Stimulated activated naive CD8-positive, alpha-beta T cell treated with anti-CD3 and anti-CD28 coated beads, Interleukin-15, Interleukin-2, amounts not matched to agents 100 U/mL and 50 U/mL, for 24 hours (primary cell): ENCODE data around the gene SPRTN.

Source experiments
- ATAC-seq: fragments of 150-1000 bp; cut with Tn5 transposase; one replicate; pipeline ENCODE4 v1.10.0; 2021
- DNase-seq: peaks from one replicate; pipeline ENCODE4 v3.0.0; 2021

SPRTN gene, protein sequence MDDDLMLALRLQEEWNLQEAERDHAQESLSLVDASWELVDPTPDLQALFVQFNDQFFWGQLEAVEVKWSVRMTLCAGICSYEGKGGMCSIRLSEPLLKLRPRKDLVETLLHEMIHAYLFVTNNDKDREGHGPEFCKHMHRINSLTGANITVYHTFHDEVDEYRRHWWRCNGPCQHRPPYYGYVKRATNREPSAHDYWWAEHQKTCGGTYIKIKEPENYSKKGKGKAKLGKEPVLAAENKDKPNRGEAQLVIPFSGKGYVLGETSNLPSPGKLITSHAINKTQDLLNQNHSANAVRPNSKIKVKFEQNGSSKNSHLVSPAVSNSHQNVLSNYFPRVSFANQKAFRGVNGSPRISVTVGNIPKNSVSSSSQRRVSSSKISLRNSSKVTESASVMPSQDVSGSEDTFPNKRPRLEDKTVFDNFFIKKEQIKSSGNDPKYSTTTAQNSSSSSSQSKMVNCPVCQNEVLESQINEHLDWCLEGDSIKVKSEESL

DNA sequence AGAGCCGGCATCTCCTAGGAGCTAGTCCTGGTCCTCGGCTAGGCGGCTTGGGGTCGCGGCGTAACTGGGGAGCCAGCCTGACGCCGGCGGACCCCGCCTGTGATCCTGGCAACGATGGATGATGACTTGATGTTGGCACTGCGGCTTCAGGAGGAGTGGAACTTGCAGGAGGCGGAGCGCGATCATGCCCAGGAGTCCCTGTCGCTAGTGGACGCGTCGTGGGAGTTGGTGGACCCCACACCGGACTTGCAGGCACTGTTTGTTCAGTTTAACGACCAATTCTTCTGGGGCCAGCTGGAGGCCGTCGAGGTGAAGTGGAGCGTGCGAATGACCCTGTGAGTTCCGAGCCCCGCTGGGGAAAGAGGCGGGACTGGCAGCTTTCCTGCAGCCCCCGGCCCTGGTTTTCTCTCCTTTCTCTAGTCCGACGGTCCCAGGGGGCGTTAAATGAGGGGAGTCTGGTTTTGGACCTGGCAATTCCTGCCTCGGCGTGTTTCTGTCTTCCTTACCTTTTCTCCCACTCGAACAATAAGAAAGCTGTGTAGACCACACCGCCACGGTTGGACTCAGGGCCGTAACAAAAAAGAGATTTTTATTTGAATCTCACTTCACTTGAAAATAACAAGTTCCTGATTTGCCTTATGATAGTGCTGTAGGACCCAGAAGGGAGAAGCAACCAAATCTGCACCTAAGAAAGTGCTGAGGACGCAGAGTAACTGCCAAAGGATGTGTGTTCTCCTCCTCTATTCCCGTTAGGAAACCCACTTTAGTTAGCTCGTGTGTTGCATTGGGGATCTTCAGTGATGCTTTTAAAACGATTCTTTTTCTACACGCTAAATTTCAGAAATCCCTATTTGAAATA lies at the start of gene SPRTN:
Gene SPRTN, plus strand, starts transcription at position 24 of the 859 bp plus-strand sequence. Its CDS starts 91 bp downstream, at position 115.
- no peak for DNase-seq
- ATAC-seq: peak; percentile 2

DNA sequence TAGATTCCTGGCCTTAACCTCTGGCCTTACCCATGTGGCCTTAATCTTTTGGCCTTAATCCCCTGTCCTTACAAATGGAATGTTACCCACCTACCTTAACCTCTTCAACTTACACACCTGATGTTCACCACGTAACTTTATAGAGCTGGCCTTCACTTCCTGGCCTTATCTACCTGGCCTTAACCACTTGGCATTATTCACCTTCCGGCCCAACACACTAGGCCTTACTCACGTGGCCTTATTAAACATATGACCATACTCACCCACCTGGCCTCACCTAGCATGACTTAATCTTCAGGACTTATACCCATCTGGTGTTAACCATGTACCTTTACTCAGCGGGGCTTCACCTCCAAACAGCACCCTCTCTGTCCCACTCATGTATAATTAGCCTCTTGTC lies 42.2 kb upstream of the SPRTN start:
- no peak for DNase-seq
- no peak for ATAC-seq

DNA sequence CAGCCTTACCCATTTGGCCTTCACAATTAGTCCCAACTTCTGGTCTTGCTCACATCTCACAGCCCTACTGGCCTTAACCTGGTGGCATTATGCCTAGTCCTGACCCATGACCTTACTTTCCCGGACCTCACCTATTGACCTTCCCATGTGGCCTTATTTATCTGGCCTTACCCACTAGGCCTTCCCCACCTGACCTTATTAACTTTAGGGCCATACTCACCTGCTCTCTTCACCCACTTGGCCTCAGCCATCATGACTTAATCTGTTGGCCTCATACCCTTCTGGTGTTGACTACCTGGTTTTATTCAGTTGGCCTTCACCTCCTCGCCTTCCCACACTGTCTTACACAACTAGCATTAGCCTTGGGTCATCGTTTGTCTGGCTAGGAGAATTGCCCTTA lies 36.1 kb upstream of the SPRTN start:
- no peak for ATAC-seq
- no peak for DNase-seq

DNA sequence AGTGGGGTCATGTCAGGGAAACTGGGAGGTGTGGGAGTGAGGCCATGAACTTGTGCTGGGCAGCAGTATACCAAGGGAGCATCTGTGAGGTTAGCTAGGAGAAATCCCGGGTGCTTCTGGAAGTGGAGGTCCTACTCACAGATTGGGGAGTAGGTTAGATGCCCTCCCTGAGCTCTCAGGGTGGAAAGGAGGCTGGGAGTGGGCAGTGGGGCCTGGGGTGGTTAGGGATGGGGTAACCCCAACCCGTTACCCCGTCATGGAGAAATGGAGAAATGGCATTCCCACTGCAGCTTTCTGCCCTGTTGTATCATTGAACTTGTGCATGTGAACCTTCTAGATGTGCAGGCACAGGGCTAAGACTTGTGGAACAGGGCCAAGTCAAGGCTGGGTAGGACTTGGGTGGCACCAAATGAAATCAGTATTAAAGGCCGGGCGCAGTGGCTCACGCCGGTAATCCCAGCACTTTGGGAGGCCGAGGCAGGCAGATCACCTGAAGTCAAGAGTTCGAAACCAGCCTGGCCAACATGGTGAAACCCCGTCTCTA lies 27.6 kb upstream of the SPRTN start:
- ATAC-seq: no peak
- DNase-seq: no peak

DNA sequence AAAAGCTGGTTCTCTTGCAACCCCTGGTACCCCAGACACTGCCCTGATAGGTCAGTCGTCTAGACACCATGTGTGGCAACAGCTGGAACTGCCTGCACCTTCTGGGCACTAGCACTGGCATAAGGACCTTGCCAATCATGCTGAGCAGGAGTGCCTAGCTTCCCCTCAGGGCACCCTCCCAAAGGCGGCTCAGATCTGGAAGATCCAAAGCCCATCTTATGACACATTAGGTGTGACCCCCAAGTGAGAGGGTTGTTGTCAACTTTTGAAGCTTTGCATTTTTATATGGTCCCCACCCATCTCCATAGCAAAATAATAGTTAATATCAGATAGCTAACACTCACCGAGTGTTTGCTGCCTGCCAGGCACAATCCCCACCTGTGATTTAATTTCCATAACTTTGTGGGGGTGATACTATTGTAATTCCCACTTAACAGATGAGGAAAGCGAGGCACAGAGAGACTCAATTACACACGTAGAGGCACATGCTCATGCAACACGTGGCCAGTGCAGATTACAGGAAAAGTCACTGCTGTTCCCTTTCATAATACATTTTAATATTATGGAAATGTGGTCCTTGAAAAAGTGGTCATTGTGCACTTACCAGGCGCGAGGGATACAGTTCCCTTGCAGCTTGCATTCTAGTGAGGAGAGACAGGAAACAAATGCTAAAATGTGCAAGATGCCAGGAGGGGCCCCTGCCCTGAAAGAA lies 26.2 kb upstream of the SPRTN start:
- no peak for ATAC-seq
- no peak for DNase-seq

DNA sequence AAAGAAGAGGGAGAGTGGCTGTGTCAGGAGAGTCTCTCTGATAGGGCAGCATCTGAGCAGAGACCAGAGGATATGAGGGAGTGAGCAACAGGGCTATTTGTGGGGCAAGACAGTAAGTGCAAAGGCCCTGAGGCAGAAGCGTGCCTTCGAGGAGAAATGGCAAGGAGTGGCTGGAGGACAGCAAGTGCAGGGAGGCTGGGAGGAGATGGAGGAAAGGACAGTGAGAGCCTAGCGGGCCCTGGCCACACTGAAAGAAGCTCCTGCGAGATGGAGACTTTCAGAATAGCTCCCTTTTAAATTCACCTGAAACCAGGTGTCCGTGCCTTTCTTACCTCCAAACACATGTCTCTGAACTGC lies 25.7 kb upstream of the SPRTN start:
- ATAC-seq (no peak), DNase-seq (no peak)

DNA sequence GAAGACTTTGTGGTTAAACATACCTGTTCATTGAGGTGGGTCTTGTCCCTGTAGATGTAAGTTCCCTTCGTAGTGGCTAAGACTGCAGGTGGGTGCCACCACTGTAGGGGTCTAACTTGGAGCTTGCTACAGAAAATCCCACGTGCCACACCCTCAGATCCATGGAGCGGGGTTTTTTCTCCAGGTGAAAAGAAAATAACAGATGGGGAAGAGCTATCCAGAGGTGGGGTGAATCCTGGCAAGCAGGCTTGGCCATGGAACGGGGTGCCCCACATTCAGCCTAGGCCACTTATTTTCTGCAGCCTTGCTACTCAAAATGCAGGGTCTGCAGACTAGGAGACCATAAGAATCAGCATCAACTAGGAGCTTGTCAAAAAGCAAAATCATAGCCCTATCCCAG lies 24.4 kb upstream of the SPRTN start:
- no peak for DNase-seq
- no peak for ATAC-seq

DNA sequence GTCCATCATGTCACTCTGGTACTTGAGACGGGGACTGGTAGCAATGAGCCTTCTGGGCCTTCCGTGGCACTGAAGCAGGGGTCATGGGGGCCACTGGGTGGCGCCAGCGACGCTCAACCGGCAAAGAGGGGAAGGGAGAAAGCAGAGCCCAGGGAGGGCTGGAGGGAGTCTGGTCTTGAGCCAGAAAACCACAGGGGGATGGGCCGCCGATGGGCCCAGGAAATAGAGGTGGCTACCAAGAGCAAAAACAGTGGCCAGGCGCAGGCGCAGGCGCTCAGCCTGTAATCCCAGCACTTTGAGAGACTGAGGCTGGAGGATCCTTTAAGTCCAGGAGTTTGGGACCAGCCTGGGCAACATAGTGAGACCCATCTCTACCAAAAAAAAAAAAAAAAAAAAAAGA lies 22.2 kb upstream of the SPRTN start:
- ATAC-seq: peak; percentile 79
- DNase-seq: peak; percentile 49

DNA sequence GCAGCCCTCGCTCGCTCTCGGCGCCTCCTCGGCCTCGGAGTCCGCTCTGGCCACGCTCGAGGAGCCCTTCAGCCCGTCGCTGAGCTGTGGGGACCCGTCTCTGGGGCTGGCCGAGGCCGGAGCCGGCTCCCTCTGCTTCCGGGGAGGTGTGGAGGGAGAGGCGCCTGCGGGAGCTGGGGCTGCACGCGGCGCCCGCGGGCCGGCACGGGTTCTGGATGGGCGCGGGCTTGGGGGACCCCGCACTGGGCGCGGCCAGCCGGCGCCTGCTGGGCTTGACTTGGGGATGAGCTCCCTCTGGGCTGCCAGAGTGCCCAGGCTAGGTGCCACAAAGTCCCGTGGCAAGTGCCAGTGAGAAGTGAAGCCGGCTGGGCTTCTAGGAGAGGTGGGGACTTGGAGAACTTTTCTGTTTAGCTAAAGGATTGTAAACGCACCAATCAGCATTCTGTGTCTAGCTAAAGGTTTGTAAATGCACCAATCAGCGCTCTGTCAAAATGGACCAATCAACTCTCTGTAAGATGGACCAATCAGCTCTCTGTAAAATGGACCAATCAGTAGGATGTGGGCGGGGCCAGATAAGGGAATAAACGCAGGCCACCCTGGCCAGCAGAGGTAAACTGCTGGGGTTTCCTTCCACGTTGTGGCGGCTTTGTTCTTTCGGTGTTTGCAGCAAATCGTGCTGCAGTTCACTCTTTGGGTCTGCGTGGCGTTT lies 20.6 kb upstream of the SPRTN start:
- no peak for DNase-seq
- ATAC-seq: no peak

DNA sequence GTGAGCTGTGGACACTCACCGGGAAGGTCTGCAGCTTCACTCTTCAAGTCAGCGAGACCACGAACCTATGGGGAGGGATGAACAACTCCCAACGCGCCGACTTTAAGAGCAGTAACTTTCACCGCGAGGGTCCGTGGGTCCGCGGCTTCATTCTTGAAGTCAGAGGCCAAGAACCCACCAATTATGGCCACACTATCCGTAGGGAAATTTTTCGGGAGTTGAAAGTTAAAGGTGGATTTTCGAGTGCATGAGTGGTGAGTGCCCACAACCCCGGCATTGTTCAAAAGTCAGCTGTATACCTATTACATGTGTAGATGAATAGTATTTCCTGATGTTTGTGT lies 20.1 kb upstream of the SPRTN start:
- DNase-seq (no peak), ATAC-seq (no peak)

DNA sequence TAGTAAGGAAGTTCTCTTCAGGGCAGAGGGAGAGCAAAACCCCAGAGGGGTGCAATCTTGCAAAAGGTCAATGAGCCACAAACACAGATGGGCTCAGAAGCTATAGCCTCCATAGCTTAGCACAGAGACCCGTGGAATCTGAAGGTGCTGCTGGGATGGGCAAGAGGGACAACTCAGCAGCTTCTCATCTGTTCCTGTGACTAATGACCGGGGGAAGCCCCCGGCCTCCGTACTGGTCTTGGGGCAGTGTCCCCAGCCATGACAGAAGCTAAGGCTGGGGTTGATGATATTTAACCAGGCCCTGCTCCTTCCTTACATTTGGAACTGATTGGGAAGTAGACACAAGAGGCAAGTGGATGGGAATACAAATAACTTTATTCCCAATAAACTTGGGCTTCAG lies 19.5 kb upstream of the SPRTN start:
- ATAC-seq: no peak
- no peak for DNase-seq

DNA sequence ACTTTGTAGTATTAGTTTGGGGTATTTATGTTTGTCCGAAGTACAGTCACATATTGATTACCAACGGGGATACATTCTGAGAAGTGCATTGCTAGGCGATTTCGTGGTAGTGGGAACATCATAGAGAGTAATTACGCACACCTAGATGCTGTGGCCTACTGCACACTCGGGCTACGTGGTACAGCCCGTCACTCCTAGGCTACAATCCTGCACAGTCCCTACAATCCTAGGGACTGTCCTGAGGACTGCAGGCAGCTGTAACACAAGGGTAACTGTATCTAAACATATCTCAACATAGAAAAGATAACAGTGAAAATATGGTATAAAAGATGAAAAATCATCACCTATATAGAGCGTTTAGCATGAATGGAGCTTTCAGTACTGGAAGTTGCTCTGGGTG lies 19.0 kb upstream of the SPRTN start:
- DNase-seq: no peak
- no peak for ATAC-seq

DNA sequence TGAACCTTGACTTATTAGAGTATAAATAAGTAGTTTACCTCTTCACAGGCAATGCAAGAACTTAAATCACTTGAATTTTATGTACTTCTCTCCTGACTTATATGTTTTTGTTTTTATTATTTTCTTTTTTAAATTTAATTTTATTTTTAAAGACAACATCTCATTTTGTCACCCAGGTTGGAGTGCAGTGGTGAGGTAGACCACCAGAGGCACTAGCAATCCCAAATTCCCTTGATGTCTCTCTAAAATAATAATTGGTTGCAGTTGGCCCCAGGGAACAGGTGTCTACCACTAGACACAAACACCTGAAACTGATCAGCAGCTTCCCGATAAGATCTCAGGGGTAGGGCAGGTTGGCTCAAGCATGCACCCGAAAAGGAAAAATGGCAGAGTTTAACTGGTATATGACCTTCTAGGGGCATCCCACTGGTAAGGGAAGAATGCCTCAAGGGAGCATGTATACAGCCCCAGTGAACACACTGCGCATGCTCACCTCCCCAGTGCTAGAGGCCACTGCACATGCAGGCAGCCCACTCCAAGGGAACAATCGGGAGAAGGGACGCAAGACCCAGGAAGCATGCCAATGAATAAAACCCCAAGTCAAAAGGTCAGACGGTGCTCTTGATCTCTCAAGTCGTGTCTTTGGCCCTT lies 15.1 kb upstream of the SPRTN start:
- DNase-seq: no peak
- no peak for ATAC-seq

DNA sequence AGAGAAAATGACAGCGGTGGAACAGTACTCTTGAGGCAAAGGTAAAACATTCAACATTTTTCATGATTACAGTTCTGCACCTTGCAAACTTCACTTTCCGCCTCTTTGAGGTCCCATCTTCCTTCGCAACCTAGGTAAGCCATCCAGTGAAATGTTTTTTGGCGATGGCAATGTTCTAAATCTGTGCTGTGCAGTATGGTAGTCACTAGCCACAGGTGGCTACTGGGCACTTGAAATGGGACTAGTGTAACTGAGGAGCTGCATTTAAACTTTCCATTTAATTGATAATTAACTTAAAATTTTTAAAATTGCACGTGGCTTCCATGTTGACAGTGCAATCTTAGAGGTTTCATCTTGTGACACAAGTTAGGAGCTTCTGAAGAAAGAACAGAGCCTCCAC lies 13.4 kb upstream of the SPRTN start:
- ATAC-seq: no peak

DNA sequence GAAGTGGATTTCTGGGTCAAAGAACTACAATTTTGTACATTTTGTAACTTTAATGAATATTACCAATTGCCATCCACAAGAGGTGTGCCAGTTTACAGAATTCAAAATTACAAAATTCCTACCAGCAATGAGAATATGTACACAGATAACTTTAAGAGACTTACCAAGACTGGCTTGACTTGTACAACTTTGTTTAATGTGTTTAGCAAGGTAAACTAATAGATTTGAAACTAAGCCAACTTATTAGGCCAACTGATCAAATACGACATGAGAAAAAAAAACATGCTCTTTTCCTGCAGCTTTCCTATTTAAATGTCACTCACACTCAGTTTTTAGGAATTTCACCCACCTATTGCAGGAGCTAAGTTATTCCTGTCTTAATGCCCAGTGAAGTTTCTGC lies 11.8 kb upstream of the SPRTN start:
- DNase-seq (no peak), ATAC-seq (no peak)

More for the DNA sequence above, 13.4 kb upstream of the SPRTN start:
- DNase-seq: no peak

DNA sequence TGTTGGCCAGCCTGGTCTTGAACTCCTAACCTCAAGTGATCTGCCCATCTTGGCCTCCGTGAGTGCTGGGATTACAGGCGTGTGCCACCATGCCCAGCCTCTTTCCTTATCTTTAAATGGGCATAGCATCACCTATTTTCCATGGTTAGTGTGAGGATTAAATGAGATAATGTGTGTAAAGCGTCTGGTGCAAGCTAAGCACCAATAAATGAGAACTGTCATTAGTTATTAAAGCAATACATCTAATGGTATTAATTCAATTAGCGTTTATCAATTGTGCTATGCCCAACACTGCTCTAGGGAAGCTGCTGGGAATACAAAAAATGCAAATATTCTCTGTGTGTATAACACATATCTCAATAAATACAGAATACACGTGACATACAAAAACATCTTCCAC lies 10.5 kb upstream of the SPRTN start:
- DNase-seq (no peak), ATAC-seq (no peak)

DNA sequence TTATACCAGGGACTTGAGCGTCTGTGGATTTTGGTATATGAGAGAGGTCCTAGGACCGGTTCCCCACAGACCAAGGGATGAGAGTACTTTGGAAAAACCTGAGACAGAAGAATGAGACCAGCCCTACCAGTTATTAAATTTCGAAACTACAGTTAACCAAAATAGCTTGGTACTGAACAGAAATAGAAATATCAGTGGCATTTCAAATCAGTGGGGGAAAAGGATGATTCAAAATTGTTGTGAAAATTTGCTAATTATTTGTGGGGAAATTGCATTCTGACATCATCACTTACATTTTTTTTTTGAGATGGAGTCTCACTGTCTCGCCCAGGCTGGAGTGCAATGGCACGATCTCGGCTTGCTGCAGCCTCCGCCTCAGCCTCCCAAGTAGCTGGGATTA lies 8.6 kb upstream of the SPRTN start:
- ATAC-seq (no peak), DNase-seq (no peak)

DNA sequence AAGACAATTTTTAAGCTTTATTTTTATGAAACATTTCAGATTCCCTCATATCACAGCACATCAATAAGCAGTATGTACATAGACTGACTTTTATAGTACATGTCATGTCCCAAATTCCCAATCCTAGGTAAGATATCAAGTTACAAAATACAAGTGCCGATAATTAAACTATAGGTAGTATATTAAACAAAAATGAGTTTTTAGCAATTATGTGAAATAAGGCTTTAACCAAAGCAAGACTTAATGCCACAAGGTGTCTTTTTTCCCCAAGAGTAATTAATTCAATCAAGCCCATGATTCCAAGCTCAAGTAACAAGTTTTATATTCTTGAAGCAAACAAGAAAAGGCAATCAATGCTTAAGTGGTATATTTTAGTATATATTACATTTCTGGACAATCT lies 5.3 kb upstream of the SPRTN start:
- no peak for ATAC-seq

DNA sequence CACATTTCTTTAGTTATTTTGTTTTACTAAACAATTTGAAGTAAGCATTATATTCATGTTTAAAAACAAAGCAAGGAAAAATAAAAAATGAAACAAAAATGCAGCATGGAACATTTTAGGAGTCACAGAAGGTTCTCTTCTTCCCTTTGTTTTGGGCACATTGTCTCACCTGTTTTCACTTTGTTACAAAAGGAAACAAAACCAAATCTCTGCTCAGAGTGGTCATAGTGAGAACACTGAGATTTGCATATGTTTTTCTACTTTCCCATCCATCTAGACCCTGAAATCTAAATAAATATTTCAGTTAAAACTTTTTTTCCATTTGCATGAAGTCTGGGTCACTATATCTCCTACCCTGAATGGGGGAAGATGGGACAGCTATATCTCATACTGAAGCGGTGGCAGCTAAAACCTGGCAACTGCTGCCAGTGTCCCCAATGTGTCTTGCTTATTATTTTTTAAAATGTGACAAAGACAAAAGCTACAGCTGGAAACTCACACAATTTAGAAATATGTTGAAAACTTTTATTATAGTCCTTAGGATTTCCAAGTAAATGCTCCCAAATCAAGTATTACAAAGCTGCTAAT lies 3.9 kb upstream of the SPRTN start:
- DNase-seq (no peak), ATAC-seq (no peak)

More for the DNA sequence above, 5.3 kb upstream of the SPRTN start:
- DNase-seq: no peak

DNA sequence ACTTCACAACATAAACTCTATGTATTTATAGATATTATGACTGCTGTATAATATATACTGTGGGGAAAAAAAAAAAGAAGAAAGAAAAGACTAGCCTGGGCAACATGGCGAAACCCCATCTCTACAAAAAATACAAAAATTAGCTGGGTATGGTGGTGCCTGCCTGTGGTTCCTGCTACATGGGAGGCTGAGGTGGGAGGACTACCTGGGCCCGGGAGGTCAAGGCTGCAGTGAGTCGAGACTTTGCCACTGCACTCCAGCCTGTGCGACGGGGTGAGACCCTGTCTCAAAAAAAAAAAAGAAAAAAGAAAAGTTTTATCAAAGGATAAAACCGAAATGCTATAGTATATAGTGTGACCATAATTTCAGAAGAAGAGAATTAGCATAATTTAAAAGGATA lies 3.1 kb upstream of the SPRTN start:
- DNase-seq (no peak), ATAC-seq (no peak)
